Muscle of leg (tissue), 11 donors: ENCODE results near the gene DMD. TPM values are rescaled to one million over a fixed set of nuclear protein-coding genes. Genes with fewer than 3 reads are reported as not detected.

ENCODE experiments used
- DNase-seq: peaks from one replicate; pipeline ENCODE4 v3.0.0; 2013
- H3K27ac ChIP-seq: one replicate; pipeline ENCODE4 v1.5.1; 2013; ENCODE audit warnings: mild to moderate bottlenecking, low read length, control low read depth
- H3K27me3 ChIP-seq: one replicate; pipeline ENCODE4 v1.6.1; 2013; ENCODE audit warnings: low read length; ENCODE audit not compliant: control insufficient read depth, insufficient read depth
- H3K36me3 ChIP-seq: one replicate; pipeline ENCODE4 v1.6.1; 2013; ENCODE audit warnings: low read length; ENCODE audit not compliant: control insufficient read depth, insufficient read depth
- H3K4me1 ChIP-seq: one replicate; pipeline ENCODE4 v1.6.1; 2013; ENCODE audit warnings: low read length; ENCODE audit not compliant: control insufficient read depth, insufficient read depth
- H3K4me3 ChIP-seq: one replicate; pipeline ENCODE4 v1.5.1; 2013; ENCODE audit warnings: low read length, control low read depth
- H3K9me3 ChIP-seq: replicated peaks from 2 replicates; pipeline ENCODE4 v1.6.1; 2013; ENCODE audit warnings: low read depth, low read length; ENCODE audit not compliant: control insufficient read depth
- WGBS: methylation state at CpG from one replicate; pipeline ENCODE4 v1.1.5; 2013; ENCODE audit warnings: missing lambda C conversion rate; ENCODE audit not compliant: insufficient coverage; 5-methylcytosine and 5-hydroxymethylcytosine counted together
- polyA plus RNA-seq, 8 donors: library from polyadenylated mRNA; unstranded; fragments of 120-200 nt; gene quantifications; one replicate each; pipeline versions ENCODE4 v1.2.1 to v1.2.3, GENCODE V29; 2013; ENCODE audit warnings: inconsistent platforms in 1 of 8, low replicate concordance in 1 of 8; ENCODE audit not compliant: insufficient read length in 8 of 8, insufficient read depth in 1 of 8
- total RNA-seq: library from RNA; stranded (reverse); fragments of 120-200 nt; gene quantifications from one replicate; pipeline ENCODE4 v1.2.4, GENCODE V29; 2013

Gene DMD
- total and polyA plus RNA-seq, 9 donors: 50.3 to 106 (median 68.9) TPM

GRCh38 chrX:31337332-31337731 is 1874.0 kb downstream of the DMD start:
- Histone ChIP-seq H3K27me3 (peaks cover 2% of the 10 kb centered on the region), H3K4me3 (no peak overlapping the region), H3K27ac (peak overlapping the region; percentile 76), H3K36me3 (no peaks in the 10 kb centered on the region), H3K9me3 (no peaks in the 10 kb centered on the region), H3K4me1 (no peaks in the 10 kb centered on the region)
- no CpG with 5 or more reads among the region's 2 CpGs for WGBS
- DNase-seq: peak; percentile 24

- Histone ChIP-seq H3K4me1 (peaks cover 2% of the 10 kb centered on the region), H3K4me3 (no peak overlapping the region), H3K36me3 (no peaks in the 10 kb centered on the region), H3K27ac (no peak overlapping the region), H3K27me3 (no peaks in the 10 kb centered on the region), H3K9me3 (no peaks in the 10 kb centered on the region)
- WGBS: 57% methylated on average over 1 of the region's 2 CpGs
- no peak for DNase-seq
Measured at GRCh38 chrX:31336419-31336818, 1874.9 kb downstream of the DMD start.

DNA sequence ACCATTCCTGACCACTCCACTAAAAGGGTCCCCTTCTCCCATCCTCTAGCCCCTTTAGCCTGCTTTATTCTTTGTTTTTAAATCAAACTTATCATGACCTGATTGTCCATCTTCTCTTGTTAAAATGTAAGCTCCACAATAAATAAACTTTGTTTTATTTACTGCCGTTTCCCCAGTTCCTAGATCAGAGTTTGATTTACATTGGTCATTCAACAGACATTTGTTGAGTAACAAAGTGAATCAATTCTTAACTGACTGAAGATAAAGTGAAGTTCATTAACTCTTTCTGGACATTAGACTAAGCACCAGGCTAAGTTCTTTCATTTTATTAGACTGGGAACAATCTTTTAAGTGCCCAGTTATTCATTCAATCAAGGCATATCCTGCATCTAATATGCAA is 1876.4 kb downstream of the DMD start:
- Histone ChIP-seq H3K9me3 (no peaks in the 10 kb centered on the region), H3K4me1 (peaks cover 2% of the 10 kb centered on the region), H3K27ac (no peak overlapping the region), H3K36me3 (no peaks in the 10 kb centered on the region), H3K27me3 (no peaks in the 10 kb centered on the region), H3K4me3 (no peak overlapping the region)
- DNase-seq: no peak
- no CpG with 5 or more reads among the region's 1 CpG for WGBS

GRCh38 chrX:31333165-31333831 is 1878.1 kb downstream of the DMD start:
- 23% methylated on average over 2 of the region's 4 CpGs for WGBS
- DNase-seq: peak; percentile 11
- Histone ChIP-seq H3K4me3 (no peak overlapping the region), H3K4me1 (peaks cover 2% of the 10 kb centered on the region), H3K36me3 (no peaks in the 10 kb centered on the region), H3K27ac (no peak overlapping the region), H3K9me3 (no peaks in the 10 kb centered on the region), H3K27me3 (no peaks in the 10 kb centered on the region)

DNA sequence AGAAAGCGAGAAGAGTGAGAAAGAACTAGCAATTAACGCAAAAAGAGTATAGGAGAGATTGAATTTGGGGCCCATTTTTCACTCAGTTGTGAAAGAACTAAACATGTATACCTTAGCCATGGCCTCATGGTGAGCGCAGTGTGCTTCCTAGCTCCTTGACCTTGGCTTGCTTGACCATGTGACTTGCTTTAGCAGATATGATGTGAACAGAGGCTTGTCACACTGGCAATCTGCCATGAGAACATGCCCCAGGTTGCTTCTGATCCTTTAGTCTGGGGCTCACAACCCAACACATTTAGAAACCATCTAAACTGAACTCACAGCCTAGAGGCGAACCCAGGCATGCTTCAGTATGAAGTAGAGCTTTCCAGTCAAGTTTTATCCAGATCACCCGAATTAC is 1879.4 kb downstream of the DMD start:
- peaks cover 2% of the 10 kb centered on the region for H3K4me1 ChIP-seq
- H3K4me3 ChIP-seq: no peak overlapping the region
- H3K9me3 ChIP-seq: no peaks in the 10 kb centered on the region
- no peaks in the 10 kb centered on the region for H3K36me3 ChIP-seq
- DNase-seq: no peak
- no peaks in the 10 kb centered on the region for H3K27me3 ChIP-seq
- 60% methylated on average over 2 of the region's 5 CpGs for WGBS
- H3K27ac ChIP-seq: no peak overlapping the region

- no peaks in the 10 kb centered on the region for H3K27me3 ChIP-seq
- no peak overlapping the region for H3K4me3 ChIP-seq
- H3K9me3 ChIP-seq: no peaks in the 10 kb centered on the region
- WGBS: no CpG with 5 or more reads among the region's 1 CpG
- H3K4me1 ChIP-seq: peaks cover 2% of the 10 kb centered on the region
- no peak overlapping the region for H3K27ac ChIP-seq
- peak; percentile 25 for DNase-seq
- no peaks in the 10 kb centered on the region for H3K36me3 ChIP-seq
Measured at GRCh38 chrX:31331015-31331414, 1880.3 kb downstream of the DMD start.

DNA sequence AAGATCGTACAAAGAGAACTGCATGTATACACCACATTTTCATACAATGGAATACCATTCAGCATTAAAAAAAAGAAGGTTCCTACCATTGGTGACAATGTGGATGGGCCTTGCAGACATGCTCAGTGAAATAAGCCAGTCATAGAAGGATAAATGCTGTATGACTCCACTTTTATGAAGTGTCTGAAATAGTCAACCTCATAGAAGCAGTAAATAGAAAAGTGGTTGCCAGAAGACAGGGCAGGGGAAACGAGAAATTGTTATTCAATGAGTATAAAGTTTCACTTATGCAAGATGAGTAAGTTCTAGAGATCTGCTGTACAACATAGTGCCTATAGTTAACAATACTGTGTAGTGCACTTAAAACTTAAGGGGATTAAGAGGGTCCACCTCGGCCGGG is 1882.1 kb downstream of the DMD start:
- no peak overlapping the region for H3K27ac ChIP-seq
- H3K4me3 ChIP-seq: no peak overlapping the region
- DNase-seq: no peak
- peaks cover 2% of the 10 kb centered on the region for H3K4me1 ChIP-seq
- H3K27me3 ChIP-seq: no peaks in the 10 kb centered on the region
- no peaks in the 10 kb centered on the region for H3K36me3 ChIP-seq
- WGBS: 40% methylated on average over 1 of the region's 4 CpGs
- no peaks in the 10 kb centered on the region for H3K9me3 ChIP-seq

- Histone ChIP-seq H3K36me3 (no peaks in the 10 kb centered on the region), H3K4me3 (no peak overlapping the region), H3K9me3 (no peaks in the 10 kb centered on the region), H3K4me1 (no peaks in the 10 kb centered on the region), H3K27ac (peak overlapping the region; percentile 15), H3K27me3 (no peaks in the 10 kb centered on the region)
- no CpG with 5 or more reads among the region's 4 CpGs for WGBS
- DNase-seq: no peak
Measured at GRCh38 chrX:31323658-31324057, 1887.7 kb downstream of the DMD start.

- Histone ChIP-seq H3K4me1 (no peaks in the 10 kb centered on the region), H3K4me3 (no peak overlapping the region), H3K36me3 (no peaks in the 10 kb centered on the region), H3K9me3 (no peaks in the 10 kb centered on the region), H3K27me3 (no peaks in the 10 kb centered on the region), H3K27ac (no peak overlapping the region)
- no CpG with 5 or more reads among the region's 1 CpG for WGBS
- no peak for DNase-seq
Measured at GRCh38 chrX:31320740-31321139, 1890.6 kb downstream of the DMD start.

GRCh38 chrX:31319586-31319985 is 1891.8 kb downstream of the DMD start:
- H3K36me3 ChIP-seq: no peaks in the 10 kb centered on the region
- H3K27me3 ChIP-seq: no peaks in the 10 kb centered on the region
- DNase-seq: peak; percentile 6
- H3K4me3 ChIP-seq: no peak overlapping the region
- H3K9me3 ChIP-seq: no peaks in the 10 kb centered on the region
- H3K27ac ChIP-seq: no peak overlapping the region
- H3K4me1 ChIP-seq: no peaks in the 10 kb centered on the region
- WGBS: no CpG with 5 or more reads among the region's 2 CpGs

DNA sequence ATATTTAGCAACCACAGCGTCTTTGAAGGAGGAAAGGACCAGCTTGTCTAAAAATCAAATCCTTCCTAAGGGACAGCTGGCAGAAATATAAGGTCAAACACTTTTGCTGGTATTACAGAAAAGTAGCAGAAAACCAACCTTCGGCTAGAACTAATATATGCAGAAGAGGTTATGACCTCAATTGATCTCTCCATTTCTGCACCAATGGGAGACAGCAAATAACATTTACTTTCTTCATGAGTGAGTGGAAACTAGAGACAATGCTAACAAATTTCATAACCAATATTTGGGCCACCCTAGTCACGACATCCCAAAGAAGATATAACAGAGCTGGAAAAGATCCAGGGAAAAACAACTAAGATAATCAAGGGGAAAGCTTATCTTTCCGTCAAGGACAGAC is 1892.5 kb downstream of the DMD start:
- no peak overlapping the region for H3K4me3 ChIP-seq
- no peaks in the 10 kb centered on the region for H3K36me3 ChIP-seq
- no peaks in the 10 kb centered on the region for H3K27me3 ChIP-seq
- DNase-seq: no peak
- no peaks in the 10 kb centered on the region for H3K9me3 ChIP-seq
- H3K4me1 ChIP-seq: no peaks in the 10 kb centered on the region
- no peak overlapping the region for H3K27ac ChIP-seq
- WGBS: no CpG with 5 or more reads among the region's 4 CpGs
